ENCODE data around the gene CHKA. TPM values are rescaled to one million over a fixed set of nuclear protein-coding genes. Genes with fewer than 3 reads are reported as not detected.

The CHKA gene
- polyA plus RNA-seq, 4 donors = 31.5 to 180 (median 139) TPM

GRCh38 chr11:68160100-68160695 lies 39.0 kb upstream of the CHKA start:
- no peak overlapping the region for H3K27ac ChIP-seq (ENCODE audit: low read depth in 1 of 3, low read length in 2 of 3)
- no peak for FAIRE-seq
- H3K9me3 ChIP-seq (ENCODE audit: control insufficient read depth in 2 of 2, insufficient read depth in 1 of 2, low read depth in 1 of 2, low read length in 1 of 2) = no peaks in the 10 kb centered on the region
- no peak for DNase-seq
- 91 to 94% (median 92%) methylated on average over 7 of the region's 7 CpGs for WGBS, 3 donors
- no peaks in the 10 kb centered on the region for H3K4me1 ChIP-seq (ENCODE audit: control insufficient read depth in 3 of 3, insufficient read depth in 2 of 3, low read depth in 1 of 3, low read length in 2 of 3)
- peaks cover 3 to 36% (median 8%) of the 10 kb centered on the region in 3 donors for H3K36me3 ChIP-seq (ENCODE audit: control insufficient read depth in 3 of 3, insufficient read depth in 2 of 3, low read depth in 1 of 3, low read length in 3 of 3)
- H3K27me3 ChIP-seq (ENCODE audit: control insufficient read depth in 3 of 3, insufficient read depth in 3 of 3, low read length in 3 of 3) = no peaks in the 10 kb centered on the region
- no peak overlapping the region for H3K4me3 ChIP-seq (ENCODE audit: low read depth in 1 of 3, low read length in 3 of 3)

DNA sequence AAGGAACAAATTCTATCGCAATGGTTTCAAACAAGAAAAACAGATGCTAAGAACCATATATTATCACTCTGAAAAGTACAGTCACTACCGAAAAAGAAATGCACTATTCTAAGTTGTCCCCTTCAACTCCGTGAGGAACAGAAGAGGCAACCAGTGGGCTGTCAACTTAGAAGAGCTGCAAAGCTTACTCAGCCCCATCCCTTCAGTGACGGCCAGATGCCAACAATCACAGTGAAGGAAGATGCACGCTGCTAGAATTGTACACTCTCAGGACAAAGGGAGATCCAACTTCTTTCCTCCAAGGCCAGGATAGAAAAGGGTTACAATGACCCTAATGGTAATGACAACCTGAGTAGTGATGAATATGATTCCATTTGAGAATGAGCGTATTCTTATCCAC lies 38.5 kb upstream of the CHKA start:
- no peak overlapping the region for H3K27ac ChIP-seq (ENCODE audit: low read depth in 1 of 3, low read length in 2 of 3)
- no peaks in the 10 kb centered on the region for H3K4me1 ChIP-seq (ENCODE audit: control insufficient read depth in 3 of 3, insufficient read depth in 2 of 3, low read depth in 1 of 3, low read length in 2 of 3)
- no peaks in the 10 kb centered on the region for H3K27me3 ChIP-seq (ENCODE audit: control insufficient read depth in 3 of 3, insufficient read depth in 3 of 3, low read length in 3 of 3)
- no peak for FAIRE-seq
- H3K9me3 ChIP-seq (ENCODE audit: control insufficient read depth in 2 of 2, insufficient read depth in 1 of 2, low read depth in 1 of 2, low read length in 1 of 2) = no peaks in the 10 kb centered on the region
- no peak overlapping the region for H3K4me3 ChIP-seq (ENCODE audit: low read depth in 1 of 3, low read length in 3 of 3)
- peaks cover 3 to 36% (median 8%) of the 10 kb centered on the region in 3 donors for H3K36me3 ChIP-seq (ENCODE audit: control insufficient read depth in 3 of 3, insufficient read depth in 2 of 3, low read depth in 1 of 3, low read length in 3 of 3)
- DNase-seq = no peak
- WGBS, 3 donors = 76 to 92% (median 80%) methylated on average over 6 of the region's 6 CpGs

- H3K9me3 ChIP-seq (ENCODE audit: control insufficient read depth in 2 of 2, insufficient read depth in 1 of 2, low read depth in 1 of 2, low read length in 1 of 2) = no peaks in the 10 kb centered on the region
- DNase-seq (no peak), FAIRE-seq (no peak)
- H3K4me3 ChIP-seq (ENCODE audit: low read depth in 1 of 3, low read length in 3 of 3) = no peak overlapping the region
- no peak overlapping the region for H3K27ac ChIP-seq (ENCODE audit: low read depth in 1 of 3, low read length in 2 of 3)
- no peaks in the 10 kb centered on the region for H3K27me3 ChIP-seq (ENCODE audit: control insufficient read depth in 3 of 3, insufficient read depth in 3 of 3, low read length in 3 of 3)
- 89 to 91% (median 91%) methylated on average over 9 of the region's 9 CpGs for WGBS, 3 donors
- H3K36me3 ChIP-seq (ENCODE audit: control insufficient read depth in 3 of 3, insufficient read depth in 2 of 3, low read depth in 1 of 3, low read length in 3 of 3) = peaks cover 3 to 33% (median 8%) of the 10 kb centered on the region in 3 donors
- H3K4me1 ChIP-seq (ENCODE audit: control insufficient read depth in 3 of 3, insufficient read depth in 2 of 3, low read depth in 1 of 3, low read length in 2 of 3) = no peaks in the 10 kb centered on the region
These were observed 38.0 kb upstream of the CHKA start for GRCh38 chr11:68159161-68159560.

DNA sequence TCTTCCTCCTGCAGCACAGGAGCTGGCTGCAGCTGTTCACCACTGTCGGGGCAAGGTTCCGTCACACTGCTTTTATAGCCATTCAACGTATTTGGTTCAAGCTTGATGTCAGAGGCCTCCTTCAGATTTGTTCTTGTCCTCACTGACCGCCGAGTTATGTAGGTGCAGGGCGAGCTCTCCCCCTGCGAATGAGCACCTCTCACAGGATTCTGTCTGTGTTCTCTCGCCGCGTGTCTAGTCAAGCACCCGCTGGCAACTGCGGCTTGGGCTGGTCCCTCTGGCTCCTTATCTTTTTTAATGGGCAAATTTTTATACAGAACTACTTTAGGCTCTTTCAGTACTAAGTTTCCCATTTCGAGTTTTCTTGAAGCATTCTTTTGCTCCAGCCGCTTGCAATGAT lies 37.4 kb upstream of the CHKA start:
- FAIRE-seq (no peak), DNase-seq (no peak)
- Histone ChIP-seq H3K4me3 (ENCODE audit: low read depth in 1 of 3, low read length in 3 of 3) (no peak overlapping the region), H3K9me3 (ENCODE audit: control insufficient read depth in 2 of 2, insufficient read depth in 1 of 2, low read depth in 1 of 2, low read length in 1 of 2) (no peaks in the 10 kb centered on the region), H3K27me3 (ENCODE audit: control insufficient read depth in 3 of 3, insufficient read depth in 3 of 3, low read length in 3 of 3) (no peaks in the 10 kb centered on the region), H3K36me3 (ENCODE audit: control insufficient read depth in 3 of 3, insufficient read depth in 2 of 3, low read depth in 1 of 3, low read length in 3 of 3) (peaks cover 3 to 28% (median 8%) of the 10 kb centered on the region in 3 donors), H3K4me1 (ENCODE audit: control insufficient read depth in 3 of 3, insufficient read depth in 2 of 3, low read depth in 1 of 3, low read length in 2 of 3) (no peaks in the 10 kb centered on the region), H3K27ac (ENCODE audit: low read depth in 1 of 3, low read length in 2 of 3) (no peak overlapping the region)
- WGBS, 3 donors = 94 to 98% (median 97%) methylated on average over 14 of the region's 14 CpGs

DNA sequence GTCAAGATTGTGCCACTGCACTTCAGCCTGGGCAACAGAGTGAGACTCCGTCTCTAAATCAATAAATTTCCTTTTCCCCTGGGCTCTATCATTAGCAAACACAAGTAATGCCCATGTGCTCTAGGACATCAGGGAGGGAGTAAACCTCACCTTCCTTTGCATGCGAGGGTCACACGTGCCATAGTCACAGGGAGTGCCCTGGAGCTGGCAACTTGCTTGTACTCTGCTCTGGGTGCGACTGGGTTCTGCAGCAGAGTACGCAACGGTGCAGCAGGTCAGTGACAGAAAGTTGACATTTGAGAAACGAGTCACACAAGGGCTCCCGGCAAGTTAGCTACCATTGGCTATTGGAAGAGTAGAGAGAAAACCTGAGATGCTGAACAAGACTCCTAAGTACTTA lies 32.6 kb upstream of the CHKA start:
- Histone ChIP-seq H3K27me3 (ENCODE audit: control insufficient read depth in 3 of 3, insufficient read depth in 3 of 3, low read length in 3 of 3) (no peaks in the 10 kb centered on the region), H3K9me3 (ENCODE audit: control insufficient read depth in 2 of 2, insufficient read depth in 1 of 2, low read depth in 1 of 2, low read length in 1 of 2) (no peaks in the 10 kb centered on the region)

GRCh38 chr11:68150037-68150436 lies 28.8 kb upstream of the CHKA start:
- Histone ChIP-seq H3K27me3 (ENCODE audit: control insufficient read depth in 3 of 3, insufficient read depth in 3 of 3, low read length in 3 of 3) (no peaks in the 10 kb centered on the region), H3K27ac (ENCODE audit: low read depth in 1 of 3, low read length in 2 of 3) (no peak overlapping the region), H3K9me3 (ENCODE audit: control insufficient read depth in 2 of 2, insufficient read depth in 1 of 2, low read depth in 1 of 2, low read length in 1 of 2) (no peaks in the 10 kb centered on the region), H3K36me3 (ENCODE audit: control insufficient read depth in 3 of 3, insufficient read depth in 2 of 3, low read depth in 1 of 3, low read length in 3 of 3) (peaks cover 0 to under 1% (median 0%) of the 10 kb centered on the region in 3 donors), H3K4me1 (ENCODE audit: control insufficient read depth in 3 of 3, insufficient read depth in 2 of 3, low read depth in 1 of 3, low read length in 2 of 3) (peaks cover 2 to 37% (median 7%) of the 10 kb centered on the region in 3 donors), H3K4me3 (ENCODE audit: low read depth in 1 of 3, low read length in 3 of 3) (no peak overlapping the region)
- 19 to 36% (median 25%) methylated on average over 7 of the region's 7 CpGs for WGBS, 3 donors
- no peak for FAIRE-seq
- peak; percentile 63 to 74 for DNase-seq

More for the DNA sequence above, 32.6 kb upstream of the CHKA start:
- Histone ChIP-seq H3K4me3 (ENCODE audit: low read depth in 1 of 3, low read length in 3 of 3) (no peak overlapping the region), H3K4me1 (ENCODE audit: control insufficient read depth in 3 of 3, insufficient read depth in 2 of 3, low read depth in 1 of 3, low read length in 2 of 3) (peaks cover 0 to 10% (median 0%) of the 10 kb centered on the region in 3 donors), H3K36me3 (ENCODE audit: control insufficient read depth in 3 of 3, insufficient read depth in 2 of 3, low read depth in 1 of 3, low read length in 3 of 3) (peaks cover 3 to 15% (median 4%) of the 10 kb centered on the region in 3 donors), H3K27ac (ENCODE audit: low read depth in 1 of 3, low read length in 2 of 3) (peak overlapping the region in 2 of 3 donors; percentile 53 to 56)
- WGBS, 3 donors = 17 to 60% (median 44%) methylated on average over 8 of the region's 8 CpGs
- FAIRE-seq (no peak), DNase-seq (peak; percentile 55 to 98)

GRCh38 chr11:68149417-68149816 lies 28.2 kb upstream of the CHKA start:
- Histone ChIP-seq H3K4me3 (ENCODE audit: low read depth in 1 of 3, low read length in 3 of 3) (no peak overlapping the region), H3K36me3 (ENCODE audit: control insufficient read depth in 3 of 3, insufficient read depth in 2 of 3, low read depth in 1 of 3, low read length in 3 of 3) (no peaks in the 10 kb centered on the region), H3K9me3 (ENCODE audit: control insufficient read depth in 2 of 2, insufficient read depth in 1 of 2, low read depth in 1 of 2, low read length in 1 of 2) (no peaks in the 10 kb centered on the region), H3K4me1 (ENCODE audit: control insufficient read depth in 3 of 3, insufficient read depth in 2 of 3, low read depth in 1 of 3, low read length in 2 of 3) (peaks cover 2 to 40% (median 7%) of the 10 kb centered on the region in 3 donors), H3K27me3 (ENCODE audit: control insufficient read depth in 3 of 3, insufficient read depth in 3 of 3, low read length in 3 of 3) (no peaks in the 10 kb centered on the region), H3K27ac (ENCODE audit: low read depth in 1 of 3, low read length in 2 of 3) (no peak overlapping the region)
- DNase-seq (no peak), FAIRE-seq (no peak)
- 80 to 91% (median 91%) methylated on average over 6 of the region's 6 CpGs for WGBS, 3 donors

- no peak overlapping the region for H3K4me3 ChIP-seq (ENCODE audit: low read depth in 1 of 3, low read length in 3 of 3)
- H3K27me3 ChIP-seq (ENCODE audit: control insufficient read depth in 3 of 3, insufficient read depth in 3 of 3, low read length in 3 of 3) = no peaks in the 10 kb centered on the region
- WGBS, 3 donors = 75 to 89% (median 88%) methylated on average over 7 of the region's 7 CpGs
- H3K4me1 ChIP-seq (ENCODE audit: control insufficient read depth in 3 of 3, insufficient read depth in 2 of 3, low read depth in 1 of 3, low read length in 2 of 3) = peaks cover 2 to 40% (median 7%) of the 10 kb centered on the region in 3 donors
- FAIRE-seq = no peak
- H3K36me3 ChIP-seq (ENCODE audit: control insufficient read depth in 3 of 3, insufficient read depth in 2 of 3, low read depth in 1 of 3, low read length in 3 of 3) = no peaks in the 10 kb centered on the region
- no peak for DNase-seq
- no peaks in the 10 kb centered on the region for H3K9me3 ChIP-seq (ENCODE audit: control insufficient read depth in 2 of 2, insufficient read depth in 1 of 2, low read depth in 1 of 2, low read length in 1 of 2)
- no peak overlapping the region for H3K27ac ChIP-seq (ENCODE audit: low read depth in 1 of 3, low read length in 2 of 3)
These were observed 27.7 kb upstream of the CHKA start for GRCh38 chr11:68148879-68149278.

Measured in small intestine (tissue), 7 donors.